HEK293 (cell line): ENCODE data around the gene OPCML.

ENCODE experiments used
- CTCF ChIA-PET: fragments of 350-600 bp; formaldehyde crosslinking; extraction: SDS; loops from one replicate; lab custom pipeline; 2021; ENCODE audit warnings: antibody characterized with exemption; lab: Yijun Ruan, JAX
- POLR2A ChIA-PET: fragments of 300-600 bp; formaldehyde crosslinking; extraction: SDS; loops from one replicate; lab custom pipeline; 2020; ENCODE audit warnings: antibody characterized with exemption, inconsistent platforms; lab: Yijun Ruan, JAX
- H3K27ac ChIP-seq: fragments of 200-500 bp; sonication (Bioruptor generic); 2 replicates; pipeline ENCODE4 v1.5.1; 2014; ENCODE audit warnings: low read depth, low read length, control low read depth, inconsistent platforms; ENCODE audit errors: extremely low read depth
- H3K36me3 ChIP-seq, 2 experiments: fragments of 200-500 bp in 1 of 2; sonication (Bioruptor generic) in 1 of 2; 1 replicate in 1 of 2; 2 replicates in 1 of 2; pipeline ENCODE4 v1.5.1; 2014 to 2017; ENCODE audit warnings: inconsistent platforms in 2 of 2, low read length in 2 of 2; ENCODE audit not compliant: control insufficient read depth in 2 of 2, insufficient read depth in 1 of 2
- H3K4me1 ChIP-seq: fragments of 200-500 bp; sonication (Bioruptor generic); 2 replicates; pipeline ENCODE4 v1.5.1; 2014; ENCODE audit warnings: mild to moderate bottlenecking, low read length, inconsistent platforms; ENCODE audit not compliant: control insufficient read depth, insufficient read depth
- H3K4me3 ChIP-seq: 2 replicates; pipeline ENCODE4 v1.5.1; 2011; ENCODE audit warnings: low read depth, mild to moderate bottlenecking, control low read depth, low read length, moderate library complexity
- H3K9me3 ChIP-seq: fragments of 200-500 bp; sonication (Bioruptor generic); 2 replicates; pipeline ENCODE4 v1.5.1; 2014; ENCODE audit warnings: low read depth, low read length, inconsistent platforms; ENCODE audit not compliant: control insufficient read depth, insufficient read depth
- HOXA7 ChIP-seq: sonication (generic); formaldehyde crosslinking; IDR thresholded peaks from 2 replicates; pipeline ENCODE4 v1.8.1; 2022; ENCODE audit warnings: missing genetic modification reagents, borderline replicate concordance
- PBX3 ChIP-seq: sonication (generic); formaldehyde crosslinking; IDR thresholded peaks from 2 replicates; pipeline ENCODE4 v1.8.1; 2022; ENCODE audit warnings: mild to moderate bottlenecking, moderate library complexity, missing genetic modification reagents
- SALL2 ChIP-seq: fragments of 450-650 bp; formaldehyde crosslinking; IDR thresholded peaks from 2 replicates; pipeline ENCODE4 v1.5.0; 2017; ENCODE audit warnings: missing biosample characterization, mild to moderate bottlenecking, missing genetic modification characterization, borderline replicate concordance
- ZBTB11 ChIP-seq: fragments of 450-650 bp; formaldehyde crosslinking; conservative IDR thresholded peaks from 2 replicates; pipeline ENCODE4 v1.5.1; 2016; ENCODE audit warnings: low read depth, missing biosample characterization, missing genetic modification characterization
- ZBTB20 ChIP-seq: fragments of 450-650 bp; formaldehyde crosslinking; IDR thresholded peaks from 2 replicates; pipeline ENCODE4 v1.5.1; 2016; ENCODE audit warnings: missing biosample characterization, missing genetic modification characterization
- ZFP37 ChIP-seq: fragments of 450-650 bp; formaldehyde crosslinking; IDR thresholded peaks from 2 replicates; pipeline ENCODE4 v1.5.1; 2016; ENCODE audit warnings: missing biosample characterization, missing genetic modification characterization
- ZNF114 ChIP-seq: fragments of 450-650 bp; formaldehyde crosslinking; IDR thresholded peaks from 2 replicates; pipeline ENCODE4 v1.5.0; 2017; ENCODE audit warnings: missing biosample characterization, missing genetic modification characterization
- ZNF184 ChIP-seq: fragments of 450-650 bp; IDR thresholded peaks from 2 replicates; pipeline ENCODE4 v1.5.1; 2018; ENCODE audit warnings: missing biosample characterization, mild to moderate bottlenecking, missing genetic modification characterization
- ZNF19 ChIP-seq: fragments of 450-650 bp; formaldehyde crosslinking; IDR thresholded peaks from 2 replicates; pipeline ENCODE4; 2016; ENCODE audit warnings: missing biosample characterization, missing genetic modification characterization, low read depth
- ZNF248 ChIP-seq: fragments of 450-650 bp; formaldehyde crosslinking; IDR thresholded peaks from 2 replicates; pipeline ENCODE4 v1.5.1; 2017; ENCODE audit warnings: missing biosample characterization, missing genetic modification characterization
- ZNF280D ChIP-seq: fragments of 450-650 bp; formaldehyde crosslinking; IDR thresholded peaks from 2 replicates; pipeline ENCODE4 v1.5.1; 2016; ENCODE audit warnings: missing biosample characterization, missing genetic modification characterization
- ZNF302 ChIP-seq: fragments of 450-650 bp; formaldehyde crosslinking; IDR thresholded peaks from 2 replicates; pipeline ENCODE4 v1.5.1; 2016; ENCODE audit warnings: missing biosample characterization, missing genetic modification characterization, low read depth
- ZNF311 ChIP-seq: fragments of 450-650 bp; formaldehyde crosslinking; IDR thresholded peaks from 2 replicates; pipeline ENCODE4 v1.5.1; 2017; ENCODE audit warnings: missing biosample characterization, missing genetic modification characterization, borderline replicate concordance
- ZNF391 ChIP-seq: fragments of 450-650 bp; formaldehyde crosslinking; IDR thresholded peaks from 2 replicates; pipeline ENCODE4 v1.5.1; 2016; ENCODE audit warnings: low read depth, missing biosample characterization, missing genetic modification characterization, borderline replicate concordance
- ZNF394 ChIP-seq: fragments of 450-650 bp; formaldehyde crosslinking; IDR thresholded peaks from 2 replicates; pipeline ENCODE4 v1.5.1; 2016; ENCODE audit warnings: missing biosample characterization, missing genetic modification characterization, mild to moderate bottlenecking, moderate library complexity, borderline replicate concordance
- ZNF426 ChIP-seq: fragments of 450-650 bp; formaldehyde crosslinking; IDR thresholded peaks from 2 replicates; pipeline ENCODE4 v1.5.1; 2017; ENCODE audit warnings: missing biosample characterization, missing genetic modification characterization, mild to moderate bottlenecking, inconsistent platforms, moderate library complexity
- ZNF521 ChIP-seq: fragments of 450-650 bp; formaldehyde crosslinking; IDR thresholded peaks from 2 replicates; pipeline ENCODE4 v1.5.1; 2017; ENCODE audit warnings: missing biosample characterization, mild to moderate bottlenecking, missing genetic modification characterization
- ZNF529 ChIP-seq: fragments of 450-650 bp; formaldehyde crosslinking; IDR thresholded peaks from 2 replicates; pipeline ENCODE4 v1.5.1; 2017; ENCODE audit warnings: missing genetic modification characterization, missing biosample characterization; ENCODE audit not compliant: insufficient replicate concordance
- ZNF530 ChIP-seq: fragments of 450-650 bp; formaldehyde crosslinking; IDR thresholded peaks from 2 replicates; pipeline ENCODE4 v1.5.1; 2016; ENCODE audit warnings: low read depth, missing biosample characterization, missing genetic modification characterization
- ZNF561 ChIP-seq: fragments of 450-650 bp; IDR thresholded peaks from 2 replicates; pipeline ENCODE4 v1.5.1; 2018; ENCODE audit warnings: missing biosample characterization, missing genetic modification characterization, borderline replicate concordance
- ZNF596 ChIP-seq: fragments of 450-650 bp; IDR thresholded peaks from 2 replicates; pipeline ENCODE4 v1.5.0; 2018; ENCODE audit warnings: missing biosample characterization, mild to moderate bottlenecking, missing genetic modification characterization, moderate library complexity
- ZNF776 ChIP-seq: fragments of 450-650 bp; formaldehyde crosslinking; IDR thresholded peaks from 2 replicates; pipeline ENCODE4 v1.5.0; 2017; ENCODE audit warnings: missing biosample characterization, missing genetic modification characterization, borderline replicate concordance
- ZSCAN16 ChIP-seq: fragments of 450-650 bp; formaldehyde crosslinking; IDR thresholded peaks from 2 replicates; pipeline ENCODE4 v1.5.1; 2016; ENCODE audit warnings: missing biosample characterization, missing genetic modification characterization
- ZSCAN4 ChIP-seq: fragments of 450-650 bp; formaldehyde crosslinking; IDR thresholded peaks from 2 replicates; pipeline ENCODE4 v1.5.1; 2017; ENCODE audit warnings: missing biosample characterization, missing genetic modification characterization

OPCML gene

GRCh38 chr11:132643239-132643638 lies 889.1 kb downstream of the OPCML start:
- CTCF ChIA-PET = no interaction called here
- POLR2A ChIA-PET = no interaction called here
- Histone ChIP-seq H3K36me3 (no peaks in the 10 kb centered on the region), H3K9me3 (no peaks in the 10 kb centered on the region), H3K27ac (no peak overlapping the region), H3K4me3 (no peak overlapping the region), H3K4me1 (peaks cover 6% of the 10 kb centered on the region; the same call in 1 of the 2 replicates)
- TF ChIP-seq ZFP37 (tag by site-specific recombination) (no peak), ZSCAN16 (tag by site-specific recombination) (no peak), ZNF529 (tag by site-specific recombination) (no peak), ZNF19 (tag by site-specific recombination) (no peak), HOXA7 (CRISPR knock-in tag) (no peak), ZNF248 (no peak)
- TF ChIP-seq, all 188 proteins: peak for 0

- Histone ChIP-seq H3K36me3 (no peaks in the 10 kb centered on the region), H3K27ac (no peak overlapping the region), H3K4me3 (no peak overlapping the region), H3K4me1 (peaks cover 6% of the 10 kb centered on the region; the same call in 1 of the 2 replicates), H3K9me3 (no peaks in the 10 kb centered on the region)
- CTCF ChIA-PET = no interaction called here
- POLR2A ChIA-PET = interaction anchor here (0.5 kb wide), 1 partner anchor 53 kb away, joined by 3 read pairs; no protein-coding TSS in a partner anchor
- TF ChIP-seq ZSCAN4 (tag by site-specific recombination) (no peak), ZNF596 (tag by site-specific recombination) (no peak), ZNF391 (no peak), ZNF302 (tag by site-specific recombination) (no peak), ZNF776 (no peak), ZNF561 (tag by site-specific recombination) (no peak), ZNF280D (tag by site-specific recombination) (no peak), SALL2 (tag by site-specific recombination) (no peak), ZNF521 (tag by site-specific recombination) (no peak), PBX3 (CRISPR knock-in tag) (no peak), ZNF311 (tag by site-specific recombination) (no peak), ZNF114 (tag by site-specific recombination) (no peak), ZNF530 (no peak), ZBTB11 (no peak), ZNF426 (tag by site-specific recombination) (no peak), ZNF184 (no peak), ZBTB20 (tag by site-specific recombination) (no peak), ZNF394 (tag by site-specific recombination) (no peak)
Measured at GRCh38 chr11:132640952-132641351, 891.3 kb downstream of the OPCML start.
